SHP77 (cell line): Measurements from ENCODE around the gene BFSP1.

Experiments
- DNase-seq, 2 experiments: peaks; one replicate each; lab custom pipeline; 2025; lab: John Stamatoyannopoulos, UW

Gene BFSP1

GRCh38 chr20:17465236-17465635, 65.9 kb downstream of the BFSP1 start:
- DNase-seq = no peak

GRCh38 chr20:17463711-17464110, 67.5 kb downstream of the BFSP1 start:
- no peak for DNase-seq

GRCh38 chr20:17461941-17462340, 69.2 kb downstream of the BFSP1 start:
- DNase-seq = no peak

- no peak for DNase-seq
Observed at GRCh38 chr20:17460119-17460518, 71.1 kb downstream of the BFSP1 start.

- no peak for DNase-seq
Observed at GRCh38 chr20:17457588-17458190, 73.5 kb downstream of the BFSP1 start.

- no peak for DNase-seq
Observed at GRCh38 chr20:17457079-17457478, 74.1 kb downstream of the BFSP1 start.

GRCh38 chr20:17456279-17456678, 74.9 kb downstream of the BFSP1 start:
- peak; percentile 76 to 89 for DNase-seq

GRCh38 chr20:17453592-17453991, 77.6 kb downstream of the BFSP1 start:
- DNase-seq = no peak

GRCh38 chr20:17452441-17452840, 78.7 kb downstream of the BFSP1 start:
- DNase-seq = peak in 1 of 2 experiments; percentile 44

GRCh38 chr20:17449031-17449430, 82.1 kb downstream of the BFSP1 start:
- DNase-seq = no peak

- DNase-seq = no peak
Observed at GRCh38 chr20:17448071-17448470, 83.1 kb downstream of the BFSP1 start.

- no peak for DNase-seq
Observed at GRCh38 chr20:17446171-17446570, 85.0 kb downstream of the BFSP1 start.

- DNase-seq = no peak
Observed at GRCh38 chr20:17445543-17445942, 85.6 kb downstream of the BFSP1 start.

- DNase-seq = no peak
Observed at GRCh38 chr20:17444091-17444490, 87.1 kb downstream of the BFSP1 start.
